OCI-LY3 (cell line): Measurements from ENCODE around the gene LEFTY2.

Experiments
- EZH2phosphoT487 ChIP-seq: fragments of 200-600 bp; shearing (Covaris generic); IDR thresholded peaks from 2 replicates; pipeline ENCODE4 v1.6.1; 2018; ENCODE audit warnings: antibody characterized with exemption, mixed run types, low read depth
- TF ChIP-seq, protein P1 (sequence below): fragments of 200-600, 300-600 bp; sonication (generic); IDR thresholded peaks from 2 replicates; pipeline ENCODE4 v1.5.1; 2014; ENCODE audit warnings: antibody characterized with exemption, low read length, low read depth

DNA sequence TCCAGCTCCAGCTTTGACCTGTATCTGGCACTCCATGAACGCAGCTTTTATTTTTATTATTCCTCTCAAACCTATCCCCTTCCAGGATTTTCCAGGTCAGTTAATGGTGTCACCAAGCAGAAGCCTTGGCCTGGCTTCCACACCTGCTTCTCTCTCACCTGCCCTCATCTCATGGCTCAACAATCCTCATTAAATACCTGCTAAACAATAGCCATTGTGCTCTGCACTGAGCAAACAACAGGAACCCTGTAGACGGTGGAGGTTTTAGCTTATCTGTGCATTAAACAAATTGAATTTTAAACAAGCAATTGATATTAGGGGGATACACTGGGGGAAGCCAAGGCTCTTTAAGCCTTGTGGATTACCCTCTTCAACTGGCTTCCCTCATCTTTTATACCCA, 32.2 kb downstream of the LEFTY2 start:
- TF ChIP-seq, protein P1, sequence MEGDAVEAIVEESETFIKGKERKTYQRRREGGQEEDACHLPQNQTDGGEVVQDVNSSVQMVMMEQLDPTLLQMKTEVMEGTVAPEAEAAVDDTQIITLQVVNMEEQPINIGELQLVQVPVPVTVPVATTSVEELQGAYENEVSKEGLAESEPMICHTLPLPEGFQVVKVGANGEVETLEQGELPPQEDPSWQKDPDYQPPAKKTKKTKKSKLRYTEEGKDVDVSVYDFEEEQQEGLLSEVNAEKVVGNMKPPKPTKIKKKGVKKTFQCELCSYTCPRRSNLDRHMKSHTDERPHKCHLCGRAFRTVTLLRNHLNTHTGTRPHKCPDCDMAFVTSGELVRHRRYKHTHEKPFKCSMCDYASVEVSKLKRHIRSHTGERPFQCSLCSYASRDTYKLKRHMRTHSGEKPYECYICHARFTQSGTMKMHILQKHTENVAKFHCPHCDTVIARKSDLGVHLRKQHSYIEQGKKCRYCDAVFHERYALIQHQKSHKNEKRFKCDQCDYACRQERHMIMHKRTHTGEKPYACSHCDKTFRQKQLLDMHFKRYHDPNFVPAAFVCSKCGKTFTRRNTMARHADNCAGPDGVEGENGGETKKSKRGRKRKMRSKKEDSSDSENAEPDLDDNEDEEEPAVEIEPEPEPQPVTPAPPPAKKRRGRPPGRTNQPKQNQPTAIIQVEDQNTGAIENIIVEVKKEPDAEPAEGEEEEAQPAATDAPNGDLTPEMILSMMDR = no peak
- no peak for TF ChIP-seq EZH2phosphoT487
